Tibial nerve (tissue), 4 donors: ENCODE measurements around the gene VKORC1.

Source experiments
- CTCF ChIP-seq, 5 experiments: fragments of 200-600 bp in 3 of 5; fragments of 450-650 bp in 2 of 5; sonication (generic) in 3 of 5; IDR thresholded peaks; one replicate each; pipeline ENCODE4 v1.5.1; 2016 to 2019; ENCODE audit warnings: antibody characterized with exemption in 5 of 5, mild to moderate bottlenecking in 3 of 5, moderate library complexity in 2 of 5
- EP300 ChIP-seq, 2 donors: sonication (generic); formaldehyde crosslinking; IDR thresholded peaks; one replicate each; pipeline ENCODE4 v1.6.1; 2017; ENCODE audit warnings: antibody characterized with exemption in 2 of 2, mild to moderate bottlenecking in 1 of 2
- POLR2A ChIP-seq, 2 donors: fragments of 450-650 bp; IDR thresholded peaks; one replicate each; pipeline ENCODE4 v1.6.1; 2017; ENCODE audit warnings: antibody characterized with exemption in 2 of 2, mild to moderate bottlenecking in 2 of 2, moderate library complexity in 2 of 2

- TF ChIP-seq CTCF (IDR thresholded peaks at IDR 0.05) = no peak
- no peak for TF ChIP-seq POLR2A (IDR thresholded peaks at IDR 0.05)
- TF ChIP-seq EP300 (IDR thresholded peaks at IDR 0.05) = no peak
Measured at GRCh38 chr16:31042866-31043265, 51.7 kb downstream of the VKORC1 start.
